SK-N-SH (cell line): Measurements from ENCODE around the gene ZNF319. TPM values are rescaled to one million over a fixed set of nuclear protein-coding genes. Genes with fewer than 3 reads are reported as not detected.

Source experiments
- CTCF ChIA-PET: fragments of 300-600, 350-600 bp; formaldehyde crosslinking; extraction: SDS; loops from one replicate; lab custom pipeline; 2021; lab: Yijun Ruan, JAX
- POLR2A ChIA-PET: fragments of 350-600 bp; sonication (Branson Sonifier 250); formaldehyde crosslinking; extraction: SDS; loops from one replicate; lab custom pipeline; 2020; ENCODE audit warnings: antibody characterized with exemption, inconsistent platforms; lab: Yijun Ruan, JAX
- DNase-seq: peaks from one replicate; pipeline ENCODE4 v3.0.0; 2012
- H2AFZ ChIP-seq: fragments of 200-600 bp; sonication (generic); 2 replicates; pipeline ENCODE4 v1.8.1; 2016; ENCODE audit warnings: antibody characterized with exemption, mild to moderate bottlenecking, low read depth
- H3F3A ChIP-seq: fragments of 200-600 bp; sonication (generic); replicated peaks from 2 replicates; pipeline ENCODE3; 2016; ENCODE audit warnings: antibody characterized with exemption, mild to moderate bottlenecking; ENCODE audit not compliant: insufficient read depth
- H3K27ac ChIP-seq, 2 experiments: fragments of 200-500 bp in 1 of 2; fragments of 200-600 bp in 1 of 2; sonication (Bioruptor generic) in 1 of 2; sonication (generic), shearing (Covaris generic) in 1 of 2; 2 replicates each; pipeline versions ENCODE4 v1.5.1 to v1.6.1; 2014 to 2016; ENCODE audit warnings: low read depth in 2 of 2, inconsistent platforms in 1 of 2, low read length in 1 of 2, mild to moderate bottlenecking in 1 of 2, mixed read lengths in 1 of 2
- H3K27me3 ChIP-seq: fragments of 200-600 bp; sonication (generic), shearing (Covaris generic); 2 replicates; pipeline ENCODE4 v1.6.1; 2016; ENCODE audit warnings: mixed run types; ENCODE audit not compliant: insufficient read depth
- H3K36me3 ChIP-seq, 2 experiments: fragments of 200-500 bp in 1 of 2; fragments of 200-600 bp in 1 of 2; sonication (Bioruptor generic) in 1 of 2; sonication (generic) in 1 of 2; replicated peaks in 1 of 2; 2 replicates each; pipeline versions ENCODE3 to v1.5.1; 2014 to 2016; ENCODE audit warnings: low read length in 1 of 2, mild to moderate bottlenecking in 1 of 2; ENCODE audit not compliant: insufficient read depth in 2 of 2, control insufficient read depth in 1 of 2
- H3K4me1 ChIP-seq, 2 experiments: fragments of 200-500 bp in 1 of 2; fragments of 200-600 bp in 1 of 2; sonication (Bioruptor generic) in 1 of 2; sonication (generic), shearing (Covaris generic) in 1 of 2; 2 replicates each; pipeline versions ENCODE4 v1.5.1 to v1.6.1; 2014 to 2016; ENCODE audit warnings: low read depth in 1 of 2, low read length in 1 of 2, mixed run types in 1 of 2; ENCODE audit not compliant: insufficient read depth in 2 of 2, control insufficient read depth in 1 of 2
- H3K4me2 ChIP-seq: fragments of 200-600 bp; sonication (generic), shearing (Covaris generic); 2 replicates; pipeline ENCODE4 v1.6.1; 2017; ENCODE audit warnings: mixed run types
- H3K4me3 ChIP-seq, 2 experiments: fragments of 200-500 bp in 1 of 2; fragments of 200-600 bp in 1 of 2; sonication (Bioruptor generic) in 1 of 2; sonication (generic), shearing (Covaris generic) in 1 of 2; 2 replicates each; pipeline versions ENCODE4 v1.5.1 to v1.8.1; 2014 to 2016; ENCODE audit warnings: low read depth in 2 of 2, inconsistent platforms in 1 of 2, low read length in 1 of 2, mild to moderate bottlenecking in 1 of 2, mixed read lengths in 1 of 2, moderate library complexity in 1 of 2
- H3K79me2 ChIP-seq: fragments of 200-600 bp; sonication (generic); 2 replicates; pipeline ENCODE4 v1.8.1; 2017; ENCODE audit warnings: mild to moderate bottlenecking; ENCODE audit not compliant: insufficient read depth
- H3K9ac ChIP-seq: fragments of 200-600 bp; sonication (generic); 2 replicates; pipeline ENCODE4 v1.6.1; 2017; ENCODE audit warnings: mixed run types
- H3K9me2 ChIP-seq: fragments of 200-600 bp; sonication (generic); 2 replicates; pipeline ENCODE4 v1.6.1; 2017; ENCODE audit warnings: mixed run types
- H3K9me3 ChIP-seq: fragments of 200-600 bp; sonication (generic); 2 replicates; pipeline ENCODE4 v1.6.1; 2017; ENCODE audit warnings: mixed run types, mild to moderate bottlenecking, moderate library complexity
- H4K20me1 ChIP-seq: fragments of 200-600 bp; sonication (generic); 2 replicates; pipeline ENCODE4 v1.6.1; 2017; ENCODE audit warnings: mild to moderate bottlenecking, mixed run types; ENCODE audit not compliant: insufficient read depth
- CHD2 ChIP-seq: fragments of 150-350 bp; IDR thresholded peaks from 2 replicates; pipeline ENCODE4 v1.6.1; 2018; ENCODE audit warnings: low read length; ENCODE audit not compliant: partially characterized antibody
- ELF1 ChIP-seq: IDR thresholded peaks from 2 replicates; pipeline ENCODE4 v1.4.0; 2012
- EP300 ChIP-seq, 2 experiments: IDR thresholded peaks; 2 replicates each; pipeline versions ENCODE4 v1.4.0 to v1.6.1; 2012; ENCODE audit warnings: borderline replicate concordance in 1 of 2, low read depth in 1 of 2, low read length in 1 of 2
- EZH2phosphoT487 ChIP-seq: fragments of 200-600 bp; sonication (generic); IDR thresholded peaks from 2 replicates; pipeline ENCODE4 v1.6.1; 2017; ENCODE audit warnings: low read depth, mixed run types, mild to moderate bottlenecking, antibody characterized with exemption, moderate library complexity, borderline replicate concordance
- FOSL2 ChIP-seq: IDR thresholded peaks from 2 replicates; pipeline ENCODE4 v1.4.0; 2012; ENCODE audit warnings: low read depth, mild to moderate bottlenecking, moderate library complexity, borderline replicate concordance
- FOXM1 ChIP-seq: IDR thresholded peaks from 2 replicates; pipeline ENCODE4 v1.4.0; 2012; ENCODE audit warnings: low read depth, mild to moderate bottlenecking
- GATA2 ChIP-seq: sonication (generic); formaldehyde crosslinking; IDR thresholded peaks from 2 replicates; pipeline ENCODE4 v1.5.0; 2020; ENCODE audit warnings: mild to moderate bottlenecking, missing genetic modification reagents
- JUND ChIP-seq: IDR thresholded peaks from 2 replicates; pipeline ENCODE4 v1.4.0; 2012
- MEF2A ChIP-seq: IDR thresholded peaks from 2 replicates; pipeline ENCODE4 v1.4.0; 2012; ENCODE audit warnings: low read depth, borderline replicate concordance
- MXI1 ChIP-seq: IDR thresholded peaks from 2 replicates; pipeline ENCODE4 v1.6.1; 2012; ENCODE audit warnings: mild to moderate bottlenecking, low read depth, low read length, improper control_type of control experiment
- NRF1 ChIP-seq: IDR thresholded peaks from 2 replicates; pipeline ENCODE4 v1.6.1; 2012; ENCODE audit warnings: low read depth, mild to moderate bottlenecking, low read length
- RAD21 ChIP-seq: IDR thresholded peaks from 2 replicates; pipeline ENCODE4 v1.6.1; 2012; ENCODE audit warnings: mild to moderate bottlenecking, low read length
- RCOR1 ChIP-seq: fragments of 150-350 bp; IDR thresholded peaks from 2 replicates; pipeline ENCODE4 v1.6.1; 2017; ENCODE audit warnings: antibody characterized with exemption, low read length
- SIN3A ChIP-seq: IDR thresholded peaks from 2 replicates; pipeline ENCODE4 v1.6.1; 2012; ENCODE audit warnings: low read depth, mild to moderate bottlenecking, low read length, moderate library complexity, borderline replicate concordance
- SMC3 ChIP-seq: IDR thresholded peaks from 2 replicates; pipeline ENCODE4 v1.6.1; 2012; ENCODE audit warnings: low read depth, low read length, improper control_type of control experiment
- TCF12 ChIP-seq: IDR thresholded peaks from 2 replicates; pipeline ENCODE4 v1.4.0; 2012
- TEAD4 ChIP-seq: IDR thresholded peaks from 2 replicates; pipeline ENCODE4 v1.4.0; 2012; ENCODE audit warnings: mild to moderate bottlenecking, borderline replicate concordance; ENCODE audit not compliant: insufficient read depth
- YY1 ChIP-seq: IDR thresholded peaks from 2 replicates; pipeline ENCODE4 v1.4.0; 2012; ENCODE audit warnings: low read depth, mild to moderate bottlenecking
- whole genome bisulfite sequencing: methylation state at CpG from one replicate; pipeline ENCODE4 v1.1.6; 2017; ENCODE audit warnings: low lambda C conversion rate; 5-methylcytosine and 5-hydroxymethylcytosine counted together
- polyA plus RNA-seq, 3 experiments: library from polyadenylated mRNA; depleted of rRNA; stranded (reverse); fragments of >200 nt; gene quantifications; 2 replicates each; pipeline ENCODE4 v1.2.3, GENCODE V29; 2012
- TF ChIP-seq, protein P1 (sequence below): IDR thresholded peaks from 2 replicates; pipeline ENCODE4 v1.6.1; 2012; ENCODE audit warnings: mild to moderate bottlenecking, low read depth, low read length, moderate library complexity
- TF ChIP-seq, protein P2 (sequence below): fragments of 150-350 bp; IDR thresholded peaks from 2 replicates; pipeline ENCODE4 v1.6.1; 2016; ENCODE audit warnings: mild to moderate bottlenecking, low read depth, low read length
- TF ChIP-seq, protein P3 (sequence below): IDR thresholded peaks from 2 replicates; pipeline ENCODE4; 2012

Gene ZNF319
- polyA plus RNA-seq, 1 of the 3 experiments (the other 2 are of a cell fraction) = 7.6 TPM

DNA sequence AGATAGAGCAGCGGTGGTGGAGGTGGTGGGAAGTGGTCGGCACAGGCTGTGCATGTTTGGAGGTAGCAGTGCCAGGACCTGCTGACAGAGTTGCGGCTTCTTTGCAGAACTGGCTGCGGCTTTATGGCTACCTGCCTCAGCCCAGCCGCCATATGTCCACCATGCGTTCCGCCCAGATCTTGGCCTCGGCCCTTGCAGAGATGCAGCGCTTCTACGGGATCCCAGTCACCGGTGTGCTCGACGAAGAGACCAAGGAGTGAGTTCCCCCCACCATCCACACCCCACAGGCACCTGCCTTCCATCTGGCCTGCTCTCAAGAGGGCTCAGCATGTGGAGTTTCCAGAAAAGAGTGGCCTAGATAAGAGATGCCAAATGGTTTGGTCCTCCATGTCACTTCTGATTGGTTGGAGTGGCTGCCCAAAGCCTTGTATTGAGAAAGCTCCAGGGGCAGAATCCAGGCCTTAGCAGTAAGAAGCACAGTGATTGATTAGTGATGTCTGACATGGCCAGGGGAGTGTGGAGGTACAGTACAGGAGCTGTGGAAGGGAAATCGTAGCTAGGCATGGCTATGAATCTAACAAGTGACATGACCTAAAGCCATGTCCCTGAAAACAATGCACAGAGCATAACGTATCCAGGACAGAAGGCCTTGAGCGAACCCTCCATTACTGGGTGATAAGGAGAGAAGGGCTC is 37.0 kb upstream of the ZNF319 start:
- ChIA-PET CTCF (interaction anchor here (1.5 to 6.1 kb wide), 2 partner anchors 9 to 84 kb away, joined by 3 to 72 read pairs; no protein-coding TSS in a partner anchor), POLR2A (no interaction called here)
- no peak overlapping the region for H2AFZ ChIP-seq
- H3K9me3 ChIP-seq = no peaks in the 10 kb centered on the region
- H4K20me1 ChIP-seq = no peaks in the 10 kb centered on the region
- H3K36me3 ChIP-seq = no peaks in the 10 kb centered on the region
- no peaks in the 10 kb centered on the region for H3K79me2 ChIP-seq
- WGBS = 82% methylated on average over 10 of the region's 16 CpGs
- H3F3A ChIP-seq = no peaks in the 10 kb centered on the region
- no peaks in the 10 kb centered on the region for H3K9me2 ChIP-seq
- TF ChIP-seq, protein P1, sequence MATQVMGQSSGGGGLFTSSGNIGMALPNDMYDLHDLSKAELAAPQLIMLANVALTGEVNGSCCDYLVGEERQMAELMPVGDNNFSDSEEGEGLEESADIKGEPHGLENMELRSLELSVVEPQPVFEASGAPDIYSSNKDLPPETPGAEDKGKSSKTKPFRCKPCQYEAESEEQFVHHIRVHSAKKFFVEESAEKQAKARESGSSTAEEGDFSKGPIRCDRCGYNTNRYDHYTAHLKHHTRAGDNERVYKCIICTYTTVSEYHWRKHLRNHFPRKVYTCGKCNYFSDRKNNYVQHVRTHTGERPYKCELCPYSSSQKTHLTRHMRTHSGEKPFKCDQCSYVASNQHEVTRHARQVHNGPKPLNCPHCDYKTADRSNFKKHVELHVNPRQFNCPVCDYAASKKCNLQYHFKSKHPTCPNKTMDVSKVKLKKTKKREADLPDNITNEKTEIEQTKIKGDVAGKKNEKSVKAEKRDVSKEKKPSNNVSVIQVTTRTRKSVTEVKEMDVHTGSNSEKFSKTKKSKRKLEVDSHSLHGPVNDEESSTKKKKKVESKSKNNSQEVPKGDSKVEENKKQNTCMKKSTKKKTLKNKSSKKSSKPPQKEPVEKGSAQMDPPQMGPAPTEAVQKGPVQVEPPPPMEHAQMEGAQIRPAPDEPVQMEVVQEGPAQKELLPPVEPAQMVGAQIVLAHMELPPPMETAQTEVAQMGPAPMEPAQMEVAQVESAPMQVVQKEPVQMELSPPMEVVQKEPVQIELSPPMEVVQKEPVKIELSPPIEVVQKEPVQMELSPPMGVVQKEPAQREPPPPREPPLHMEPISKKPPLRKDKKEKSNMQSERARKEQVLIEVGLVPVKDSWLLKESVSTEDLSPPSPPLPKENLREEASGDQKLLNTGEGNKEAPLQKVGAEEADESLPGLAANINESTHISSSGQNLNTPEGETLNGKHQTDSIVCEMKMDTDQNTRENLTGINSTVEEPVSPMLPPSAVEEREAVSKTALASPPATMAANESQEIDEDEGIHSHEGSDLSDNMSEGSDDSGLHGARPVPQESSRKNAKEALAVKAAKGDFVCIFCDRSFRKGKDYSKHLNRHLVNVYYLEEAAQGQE = no peak
- no peak for TF ChIP-seq SIN3A
- TF ChIP-seq, protein P2, sequence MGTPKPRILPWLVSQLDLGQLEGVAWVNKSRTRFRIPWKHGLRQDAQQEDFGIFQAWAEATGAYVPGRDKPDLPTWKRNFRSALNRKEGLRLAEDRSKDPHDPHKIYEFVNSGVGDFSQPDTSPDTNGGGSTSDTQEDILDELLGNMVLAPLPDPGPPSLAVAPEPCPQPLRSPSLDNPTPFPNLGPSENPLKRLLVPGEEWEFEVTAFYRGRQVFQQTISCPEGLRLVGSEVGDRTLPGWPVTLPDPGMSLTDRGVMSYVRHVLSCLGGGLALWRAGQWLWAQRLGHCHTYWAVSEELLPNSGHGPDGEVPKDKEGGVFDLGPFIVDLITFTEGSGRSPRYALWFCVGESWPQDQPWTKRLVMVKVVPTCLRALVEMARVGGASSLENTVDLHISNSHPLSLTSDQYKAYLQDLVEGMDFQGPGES = no peak
- no peak for TF ChIP-seq SMC3
- TF ChIP-seq FOXM1 = no peak
- TF ChIP-seq TEAD4 = no peak
- TF ChIP-seq MEF2A = no peak
- TF ChIP-seq FOSL2 = no peak
- no peak for TF ChIP-seq MXI1
- TF ChIP-seq RCOR1 = no peak
- no peaks in the 10 kb centered on the region for H3K27me3 ChIP-seq
- no peak overlapping the region for H3K27ac ChIP-seq
- peaks cover 0 to 46% of the 10 kb centered on the region in 2 experiments; a peak in 1 of 4 replicates for H3K4me1 ChIP-seq
- no peak overlapping the region for H3K9ac ChIP-seq
- peak; percentile 15 for DNase-seq
- no peak overlapping the region for H3K4me2 ChIP-seq
- H3K4me3 ChIP-seq = no peak overlapping the region

DNA sequence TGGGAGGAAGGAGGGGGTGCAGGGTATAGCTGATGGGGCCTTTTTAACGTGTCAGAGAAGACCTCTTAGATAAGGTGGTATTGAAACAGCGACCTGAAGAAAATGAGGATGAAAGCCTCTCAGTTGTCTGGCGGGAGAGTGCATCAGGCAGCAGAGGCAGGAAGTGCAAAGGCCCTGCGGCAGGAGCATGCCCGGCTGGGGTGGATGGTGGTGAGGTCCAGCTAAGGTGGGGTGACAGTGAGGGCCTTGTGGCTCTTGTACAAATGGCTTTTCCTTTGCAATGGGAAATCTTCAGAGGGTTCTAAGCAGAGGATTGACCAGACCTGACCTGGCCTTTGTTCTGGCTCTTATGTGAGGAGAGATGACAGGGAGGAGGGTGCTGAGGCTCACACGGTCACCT is 36.5 kb upstream of the ZNF319 start:
- peak; percentile 10 for DNase-seq
- Histone ChIP-seq H4K20me1 (no peaks in the 10 kb centered on the region), H3K4me3 (no peak overlapping the region), H3K4me1 (peaks cover 0 to 52% of the 10 kb centered on the region in 2 experiments; a peak in 1 of 4 replicates), H3K27me3 (no peaks in the 10 kb centered on the region), H3K36me3 (no peaks in the 10 kb centered on the region), H3K4me2 (no peak overlapping the region), H3K27ac (no peak overlapping the region), H3K9me2 (no peaks in the 10 kb centered on the region), H3K9ac (no peak overlapping the region), H3K9me3 (no peaks in the 10 kb centered on the region), H2AFZ (no peak overlapping the region), H3F3A (no peaks in the 10 kb centered on the region), H3K79me2 (no peaks in the 10 kb centered on the region)
- WGBS = 67% methylated on average over 5 of the region's 6 CpGs
- CTCF ChIA-PET = interaction anchor here (0.8 to 6.1 kb wide), 4 partner anchors 16 to 90 kb away, joined by 3 to 72 read pairs (median 36); partner anchors contain the start of gene CFAP20
- POLR2A ChIA-PET = no interaction called here
- TF ChIP-seq FOSL2 (no peak), NRF1 (no peak), YY1 (no peak), SIN3A (no peak), MEF2A (no peak), MXI1 (no peak), GATA2 (CRISPR knock-in tag) (no peak), EZH2phosphoT487 (no peak), TEAD4 (no peak), CHD2 (no peak), TCF12 (no peak), JUND (no peak), ELF1 (no peak), RAD21 (no peak), SMC3 (no peak), EP300 (IDR thresholded peaks at IDR 0.05; ENCODE audit: borderline replicate concordance in 1 of 2, low read depth in 1 of 2, low read length in 1 of 2) (no peak)
- TF ChIP-seq, protein P3, sequence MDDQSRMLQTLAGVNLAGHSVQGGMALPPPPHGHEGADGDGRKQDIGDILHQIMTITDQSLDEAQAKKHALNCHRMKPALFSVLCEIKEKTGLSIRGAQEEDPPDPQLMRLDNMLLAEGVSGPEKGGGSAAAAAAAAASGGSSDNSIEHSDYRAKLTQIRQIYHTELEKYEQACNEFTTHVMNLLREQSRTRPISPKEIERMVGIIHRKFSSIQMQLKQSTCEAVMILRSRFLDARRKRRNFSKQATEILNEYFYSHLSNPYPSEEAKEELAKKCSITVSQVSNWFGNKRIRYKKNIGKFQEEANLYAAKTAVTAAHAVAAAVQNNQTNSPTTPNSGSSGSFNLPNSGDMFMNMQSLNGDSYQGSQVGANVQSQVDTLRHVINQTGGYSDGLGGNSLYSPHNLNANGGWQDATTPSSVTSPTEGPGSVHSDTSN = no peak
